ENCODE data around the gene SAMD4A. TPM values are rescaled to one million over a fixed set of nuclear protein-coding genes. Genes with fewer than 3 reads are reported as not detected.

The SAMD4A gene
- total RNA-seq, 1 experiment from 2014 or later: 9.2 TPM

DNA sequence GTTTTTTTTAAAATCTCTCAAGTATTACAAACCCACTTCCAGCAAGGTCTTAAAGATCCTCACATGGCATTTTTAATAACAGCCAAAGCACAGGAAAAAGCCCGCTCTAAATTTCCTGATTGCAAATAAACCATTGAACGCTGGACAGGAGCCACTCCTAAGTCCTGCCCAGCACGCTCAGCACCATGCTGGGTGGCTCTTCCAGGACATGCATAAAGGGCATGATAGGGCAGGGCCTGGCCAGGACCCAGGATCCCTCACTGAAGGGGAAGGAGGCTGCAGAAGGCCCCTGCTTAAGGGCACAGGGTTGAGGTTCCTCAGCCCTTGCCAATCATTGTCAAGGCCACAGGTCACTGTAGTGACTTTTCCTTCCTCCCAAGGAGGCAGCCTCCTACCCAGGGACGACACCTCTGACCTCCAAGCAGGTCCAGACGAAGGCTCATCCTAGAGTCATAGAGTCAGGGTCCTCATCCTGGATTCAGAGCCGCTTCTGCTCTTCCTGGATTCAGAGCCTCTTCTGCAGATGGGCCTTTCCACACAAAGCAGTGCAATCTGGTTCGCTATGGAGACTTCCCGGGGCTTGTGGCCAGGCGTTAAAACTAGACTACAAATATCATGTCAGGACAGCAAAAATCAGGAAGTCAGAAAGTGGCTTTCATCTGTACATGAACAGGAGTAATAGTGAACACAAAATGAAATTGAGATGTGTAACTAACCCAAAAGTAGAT, 211.9 kb downstream of the SAMD4A start:
- no peak for DNase-seq (ENCODE audit: low read depth)

DNA sequence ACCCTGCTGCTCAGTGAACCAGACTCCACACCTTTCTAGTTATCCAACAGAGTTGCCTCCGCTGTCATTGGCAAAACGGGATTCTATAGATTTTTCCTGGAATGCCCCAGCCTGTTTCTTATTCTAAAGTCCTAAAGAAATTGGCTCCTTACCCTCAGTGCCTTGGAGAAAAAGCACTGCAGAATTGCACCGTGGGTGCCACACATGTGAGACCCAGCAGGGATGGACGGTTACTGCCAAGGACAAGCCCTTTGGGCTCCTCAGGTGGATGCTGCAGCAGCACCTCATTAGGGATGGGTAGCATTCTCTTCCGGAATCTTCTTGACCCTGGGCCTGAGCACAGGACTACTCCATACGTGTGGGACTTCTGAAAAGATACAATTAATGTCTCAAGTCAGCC, 214.2 kb downstream of the SAMD4A start:
- no peak for DNase-seq (ENCODE audit: low read depth)

DNA sequence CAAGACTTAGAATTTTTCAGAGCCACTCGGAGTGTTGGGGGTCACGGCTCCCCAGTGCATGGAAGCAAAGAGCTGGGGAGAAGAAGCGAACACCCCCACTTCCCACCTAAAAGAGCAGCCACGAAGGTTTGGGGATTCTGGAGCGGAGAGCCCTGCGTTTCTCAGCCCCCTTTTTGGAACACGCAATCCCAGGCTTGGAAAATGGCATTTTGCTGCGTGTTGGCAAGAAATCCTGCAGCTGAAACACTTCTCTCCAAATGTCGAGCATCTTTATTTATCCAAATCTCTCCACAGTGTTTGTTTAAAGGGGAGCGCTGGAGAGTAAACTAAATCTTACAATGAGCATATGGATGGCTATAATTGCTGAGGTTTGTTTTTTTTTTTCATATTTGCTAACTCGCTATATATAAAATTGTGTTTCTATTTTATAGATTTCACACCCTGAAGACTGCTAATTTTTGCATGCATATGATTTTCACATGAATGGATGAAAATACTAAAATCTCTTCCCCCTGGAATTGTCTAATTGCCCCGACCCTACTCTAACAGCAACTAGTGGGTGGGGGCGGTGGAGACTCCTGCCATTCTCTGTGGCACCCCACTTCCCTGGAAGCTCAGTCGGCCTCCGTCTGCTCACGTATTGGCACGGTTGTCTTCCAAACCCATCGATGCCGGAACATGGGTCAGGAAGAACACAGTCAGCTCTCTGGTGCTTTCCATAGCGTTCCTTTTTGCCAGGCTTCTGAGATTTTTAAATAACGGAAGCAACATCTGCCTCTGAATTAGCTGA, 215.2 kb downstream of the SAMD4A start:
- no peak for DNase-seq (ENCODE audit: low read depth)

DNA sequence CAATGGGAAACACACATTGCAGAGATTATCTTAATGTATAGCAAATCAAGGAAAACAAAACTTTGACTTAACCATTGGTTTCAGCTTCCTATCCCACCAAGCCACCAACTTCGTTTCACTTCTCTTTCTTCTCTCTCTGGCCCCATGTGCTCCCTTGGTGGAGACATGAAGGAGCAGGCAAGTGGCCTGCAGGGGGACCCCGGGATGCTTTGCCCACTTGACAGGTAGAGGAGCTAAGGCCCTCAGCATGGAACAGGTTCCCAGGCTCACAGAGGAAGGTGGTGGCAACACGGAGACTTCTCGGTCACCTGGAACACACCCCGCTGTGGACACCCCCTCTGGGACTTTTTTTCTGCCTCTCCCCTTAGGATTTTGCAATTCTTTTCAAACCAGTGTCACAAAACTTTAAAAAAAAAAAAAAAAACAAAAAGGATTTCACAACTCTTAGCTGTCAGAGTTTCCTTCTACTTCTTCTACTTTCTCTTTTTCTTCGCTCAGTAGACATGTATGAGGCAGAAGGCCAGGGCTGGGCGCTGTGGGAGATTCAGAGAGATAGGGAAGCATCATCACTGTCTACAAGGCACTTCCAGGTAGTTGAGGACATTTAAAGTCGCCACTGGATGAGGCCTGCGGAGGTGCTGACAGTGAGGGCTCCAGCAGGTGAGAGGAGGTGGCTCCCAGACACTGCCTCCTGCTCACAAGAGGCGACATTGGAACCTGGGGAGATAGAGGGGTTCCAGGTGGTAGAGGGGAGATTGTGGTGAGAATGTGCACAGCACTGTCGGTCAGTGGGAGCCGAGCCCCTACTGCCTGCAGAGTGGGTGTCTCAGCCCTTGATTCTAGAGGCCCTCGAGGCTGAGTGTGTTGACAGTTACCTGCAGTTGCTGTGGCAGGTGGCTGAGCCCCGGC, 216.1 kb downstream of the SAMD4A start:
- no peak for DNase-seq (ENCODE audit: low read depth)

DNA sequence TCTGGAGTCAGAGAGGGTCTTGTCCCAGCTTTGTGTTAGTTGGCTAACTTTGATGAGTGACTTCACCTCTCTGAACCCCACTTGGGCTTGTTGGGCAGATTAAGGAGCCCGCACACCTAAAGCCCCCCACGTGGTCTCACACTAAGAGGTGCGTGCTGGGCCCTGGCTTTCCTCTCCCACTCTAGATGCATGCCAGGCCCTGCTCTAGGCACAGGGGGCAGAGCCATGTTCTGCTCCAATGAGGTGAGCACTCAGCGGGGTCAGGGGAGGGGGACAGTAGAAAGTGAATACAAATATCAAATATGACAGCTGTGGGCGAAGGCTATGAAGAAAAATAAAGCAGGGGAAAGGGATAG, 216.7 kb downstream of the SAMD4A start:
- no peak for DNase-seq (ENCODE audit: low read depth)

DNA sequence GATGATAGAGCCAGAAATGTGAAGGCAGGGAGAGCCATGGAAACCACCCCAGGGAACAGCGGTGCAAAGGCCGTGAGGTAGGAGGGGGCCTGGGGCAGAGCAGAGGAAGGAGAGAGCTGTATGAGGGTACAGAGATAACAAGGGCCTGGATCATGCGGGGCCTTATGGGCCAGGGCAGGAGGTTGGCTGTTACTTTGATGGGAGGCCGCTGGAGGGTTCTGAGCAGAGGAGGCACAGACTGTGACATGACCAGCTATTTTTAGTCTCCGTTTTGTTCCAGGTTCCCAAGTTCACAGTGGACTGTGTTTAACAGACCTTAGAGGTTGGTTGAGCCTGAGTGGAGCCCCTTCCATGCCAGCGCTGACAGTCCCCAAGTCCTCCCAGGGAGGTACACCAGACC, 217.1 kb downstream of the SAMD4A start:
- DNase-seq (ENCODE audit: low read depth): no peak

DNA sequence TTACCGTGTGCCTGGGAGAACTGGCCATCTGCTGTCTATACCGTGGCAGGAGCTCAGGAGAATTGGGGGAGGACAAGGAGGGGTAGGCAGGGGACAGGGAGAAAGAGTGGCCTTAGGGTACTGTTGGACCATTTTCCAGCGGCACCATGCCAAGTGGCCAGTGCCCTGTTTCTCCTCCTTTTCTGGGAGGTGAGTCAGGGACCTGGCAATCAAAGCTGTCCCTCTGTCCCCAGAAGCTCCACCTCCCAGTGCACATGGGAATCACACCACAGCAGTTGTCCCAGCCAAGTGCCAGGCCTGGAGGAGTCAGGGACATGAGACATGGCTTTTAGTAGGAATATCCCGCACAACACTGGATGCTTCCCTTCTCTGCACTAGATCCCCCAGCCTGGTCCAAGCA, 217.7 kb downstream of the SAMD4A start:
- DNase-seq (ENCODE audit: low read depth): no peak

DNA sequence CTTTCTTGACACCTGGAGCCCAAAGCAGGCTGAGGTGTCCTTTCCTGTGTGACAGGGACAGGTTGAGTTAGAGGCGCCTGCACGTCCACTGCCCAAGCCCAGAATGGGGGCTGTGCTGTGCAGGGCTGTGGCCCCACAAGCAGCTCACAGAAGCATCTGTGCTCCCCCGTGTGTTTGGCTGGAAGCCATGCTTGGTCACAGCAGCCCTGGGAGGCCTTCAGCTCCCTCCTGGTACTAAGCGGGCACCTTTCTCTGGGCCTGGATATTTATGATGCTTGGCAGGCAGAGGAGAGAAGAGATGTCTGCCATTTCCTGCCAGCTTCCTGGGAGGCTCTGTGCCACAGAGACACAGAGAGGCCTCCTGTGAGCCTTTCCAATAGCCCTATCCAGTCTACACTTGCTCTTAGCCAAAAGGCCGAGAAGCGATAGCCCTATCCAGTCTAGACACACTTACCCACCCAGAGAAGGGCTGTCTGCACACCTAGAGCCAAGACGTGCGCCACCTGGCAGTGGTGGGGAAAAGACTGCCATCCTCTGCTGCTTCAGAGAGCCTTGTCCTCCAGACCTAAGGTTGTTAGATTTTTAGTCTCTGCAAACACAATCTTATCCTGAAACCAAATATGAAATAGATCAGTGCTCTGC, 218.3 kb downstream of the SAMD4A start:
- no peak for DNase-seq (ENCODE audit: low read depth)

DNA sequence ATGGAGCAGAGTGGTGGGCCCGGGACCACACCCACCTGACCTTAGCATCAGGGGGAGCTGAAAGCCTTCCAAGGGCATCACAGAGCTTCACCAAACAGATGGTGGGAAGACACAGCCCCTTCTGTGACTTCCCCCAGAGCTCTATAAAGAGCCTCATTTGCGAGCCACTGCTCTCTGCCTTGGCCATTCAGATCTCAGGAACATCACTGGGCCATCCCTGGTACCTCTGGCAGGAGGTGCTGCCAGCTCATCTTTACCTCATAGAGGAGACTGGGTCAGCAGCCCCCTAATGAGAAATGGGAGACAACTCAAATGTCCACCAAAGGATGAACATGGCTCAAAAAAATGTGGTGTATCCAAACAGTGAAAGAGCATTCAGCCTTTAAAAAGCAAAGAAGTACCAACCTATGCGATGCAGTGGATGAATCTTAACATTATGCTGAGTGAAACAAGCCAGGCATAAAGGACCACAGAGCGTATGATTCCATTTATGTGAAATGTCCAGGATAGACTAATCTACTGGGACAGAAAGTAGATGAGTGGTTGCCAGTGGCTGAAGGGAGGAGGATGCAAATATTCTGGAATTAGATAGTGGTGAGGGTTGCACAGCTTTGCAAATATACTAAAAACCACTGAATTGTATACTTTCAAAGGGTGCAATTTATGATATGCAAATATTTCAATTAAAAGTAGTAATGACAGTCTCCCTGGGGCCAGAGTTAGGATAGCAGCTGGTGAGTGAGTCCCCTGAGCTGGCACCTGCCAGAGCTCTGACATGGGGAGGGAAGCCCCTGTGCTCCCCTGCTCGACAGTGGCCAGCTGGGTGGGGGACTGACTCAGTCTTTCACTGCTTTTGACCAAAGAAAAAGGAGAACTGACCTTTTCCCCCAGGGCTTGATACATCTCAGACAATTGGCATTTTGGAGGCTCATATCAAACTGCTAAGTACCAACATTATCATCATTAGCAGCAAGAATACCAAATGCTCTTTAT, 219.1 kb downstream of the SAMD4A start:
- DNase-seq (ENCODE audit: low read depth): no peak

DNA sequence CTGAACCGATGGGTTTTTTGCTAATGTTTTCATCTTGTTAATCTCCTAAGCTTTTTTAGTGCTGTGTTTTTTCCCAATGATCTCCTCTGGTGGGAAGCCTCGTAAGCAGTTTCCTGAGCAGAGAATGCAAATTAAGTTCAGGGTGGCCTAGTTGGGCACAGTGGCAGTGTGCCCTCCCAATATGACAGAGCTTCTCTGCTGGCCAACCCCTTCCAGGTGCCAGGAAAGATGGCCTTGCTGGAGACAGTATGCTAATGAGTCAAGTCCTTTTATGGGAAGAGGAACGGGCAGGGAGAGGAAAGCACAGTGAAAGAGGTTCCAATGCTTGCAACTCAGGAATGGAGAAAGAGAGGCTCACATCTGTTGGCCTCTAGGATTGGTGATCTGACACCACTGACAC, 219.9 kb downstream of the SAMD4A start:
- no peak for DNase-seq (ENCODE audit: low read depth)

DNA sequence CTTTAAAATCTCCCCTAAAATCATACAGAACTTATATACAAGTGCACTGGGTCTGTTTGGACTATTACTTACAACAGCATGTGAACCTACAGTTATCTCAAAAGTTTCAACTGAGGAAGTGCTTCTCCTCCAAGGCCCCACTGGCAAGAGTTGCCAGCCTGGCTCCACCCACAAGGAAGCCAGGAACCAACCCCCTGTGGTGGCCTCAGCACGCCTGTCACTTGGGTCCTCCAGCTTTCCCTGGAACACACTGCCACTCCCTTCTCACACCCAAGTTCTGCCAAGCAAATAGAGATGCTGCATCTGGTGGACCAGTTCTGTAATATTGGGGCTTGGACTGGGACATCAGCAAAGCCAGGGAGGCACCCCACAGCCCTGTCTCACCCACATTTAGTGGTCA, 220.3 kb downstream of the SAMD4A start:
- DNase-seq (ENCODE audit: low read depth): no peak

DNA sequence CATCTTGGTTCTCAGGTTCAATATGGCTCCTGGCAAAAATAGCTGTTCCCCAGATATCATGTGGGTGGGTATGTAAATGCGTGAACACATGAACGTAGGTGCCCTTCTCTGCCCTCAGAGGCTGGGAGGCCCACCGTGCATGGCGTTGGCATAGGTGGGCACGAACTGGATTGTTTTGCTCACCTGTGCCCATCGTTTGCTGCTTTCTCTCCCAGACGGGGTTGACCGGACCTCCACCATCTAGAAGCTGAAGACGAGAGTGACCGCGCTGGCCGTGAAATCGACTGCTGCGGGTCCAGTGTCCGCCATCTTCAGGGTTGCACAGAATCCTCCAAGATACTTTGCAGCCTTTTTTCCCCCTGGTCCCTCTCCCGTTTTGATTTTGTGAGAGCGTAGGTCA, 221.8 kb downstream of the SAMD4A start:
- no peak for DNase-seq (ENCODE audit: low read depth)

DNA sequence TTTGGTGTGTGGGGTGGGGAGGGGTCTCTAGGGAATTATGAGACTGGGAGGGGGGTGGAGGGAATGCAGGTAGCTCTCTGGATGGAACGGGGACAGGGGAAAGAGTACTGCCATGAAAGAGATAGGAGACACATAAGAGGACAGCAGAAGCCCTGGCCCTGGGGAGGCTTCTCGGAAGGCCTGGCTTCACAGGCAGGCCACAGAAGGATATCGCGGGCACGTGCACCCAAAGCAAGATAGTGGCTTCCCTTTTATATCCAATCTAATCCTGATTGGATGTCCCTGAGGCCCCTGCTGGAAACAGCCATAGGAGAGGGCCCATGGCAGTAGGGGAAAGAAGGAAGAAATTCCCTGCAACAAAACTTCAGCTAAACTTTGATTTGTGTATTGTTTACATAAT, 222.2 kb downstream of the SAMD4A start:
- DNase-seq (ENCODE audit: low read depth): no peak

DNA sequence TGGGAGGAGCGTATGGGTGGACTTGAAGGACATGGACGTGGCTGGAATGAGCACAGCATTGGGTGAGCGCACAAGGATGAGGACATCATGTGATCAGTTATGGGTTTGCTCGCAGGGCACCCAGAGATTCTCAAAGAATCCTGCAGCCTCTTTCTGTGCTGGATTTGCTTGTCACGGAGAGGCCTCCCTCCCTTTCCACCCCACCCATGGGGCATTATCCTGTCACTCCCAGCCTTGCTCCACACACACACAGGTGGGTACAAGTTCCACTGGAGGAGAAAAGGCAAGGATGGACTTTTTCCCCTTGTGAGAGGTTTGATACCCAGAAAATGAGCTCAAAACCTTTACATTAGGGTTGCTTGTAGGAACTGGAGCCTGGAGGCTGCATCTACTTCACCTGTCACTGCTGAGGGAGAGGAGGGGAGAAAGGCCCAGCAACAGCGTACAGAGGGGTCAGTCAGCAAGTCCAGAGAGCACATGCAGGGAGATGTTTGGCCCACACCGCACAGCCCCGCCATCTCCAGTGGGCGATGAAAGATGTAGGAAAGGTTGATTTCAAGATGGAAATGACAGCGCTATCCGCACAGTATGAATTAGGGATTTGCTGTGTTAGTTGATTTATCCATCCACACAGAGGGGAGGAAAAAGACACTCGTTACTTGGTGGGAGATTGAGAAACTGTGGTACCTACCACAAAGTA, 223.0 kb downstream of the SAMD4A start:
- no peak for DNase-seq (ENCODE audit: low read depth)

DNA sequence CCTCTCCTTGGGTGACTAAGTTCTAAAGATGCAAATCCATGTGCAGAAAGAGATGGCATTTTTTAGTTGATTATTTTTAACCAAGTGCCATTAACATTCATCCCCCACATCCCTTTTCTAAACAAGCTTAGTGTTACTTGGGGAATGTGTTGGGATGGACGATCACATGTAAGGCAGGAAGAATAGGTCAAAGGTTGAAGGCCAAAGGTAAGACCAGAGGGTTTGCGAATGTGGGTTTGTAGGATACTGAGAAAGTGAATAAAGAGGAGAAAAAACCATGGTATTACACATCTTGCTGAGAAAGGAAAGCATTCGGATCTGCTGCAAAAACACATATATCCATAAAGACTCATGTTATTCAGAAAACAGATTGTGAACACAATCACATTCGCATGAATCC, 224.1 kb downstream of the SAMD4A start:
- no peak for DNase-seq (ENCODE audit: low read depth)

DNA sequence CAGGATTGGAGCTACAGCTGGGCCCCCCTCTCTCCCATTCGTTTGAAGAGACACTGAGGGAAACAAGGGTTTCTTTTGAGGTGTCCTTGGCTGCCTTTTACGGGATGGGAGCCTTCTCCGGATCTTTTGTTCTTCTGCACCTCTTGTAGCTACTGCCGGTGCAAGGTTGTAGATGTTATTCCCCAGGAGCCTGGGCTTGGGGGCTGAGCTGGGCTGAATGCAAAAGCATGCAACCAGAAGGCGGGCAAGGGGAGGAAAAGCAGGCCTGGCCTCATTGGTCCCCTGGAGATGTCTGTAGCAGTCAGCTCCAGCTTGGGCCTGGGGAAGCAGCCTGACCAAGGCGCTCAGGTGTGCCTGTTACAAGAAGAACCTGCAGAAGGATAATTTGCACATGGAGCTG, 225.4 kb downstream of the SAMD4A start:
- no peak for DNase-seq (ENCODE audit: low read depth)

DNA sequence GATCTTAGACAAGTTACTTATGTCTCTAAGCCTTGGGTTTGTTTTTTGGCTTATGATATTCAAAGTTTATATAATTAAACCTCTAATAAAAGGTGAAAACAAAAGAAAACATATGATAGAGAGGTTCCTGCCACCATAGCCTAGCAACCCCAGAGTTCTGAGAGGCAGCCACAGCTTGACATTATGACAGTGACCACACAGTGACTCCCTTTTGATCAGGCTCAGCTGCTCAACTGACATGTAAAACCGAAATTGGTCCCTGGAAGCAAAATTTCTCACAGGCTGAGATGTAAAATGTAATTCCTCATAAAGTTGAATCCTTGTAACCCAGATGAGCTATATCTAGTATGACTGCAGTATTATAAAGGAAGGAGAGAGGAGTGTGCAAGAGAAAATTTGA, 227.2 kb downstream of the SAMD4A start:
- DNase-seq (ENCODE audit: low read depth): no peak

DNA sequence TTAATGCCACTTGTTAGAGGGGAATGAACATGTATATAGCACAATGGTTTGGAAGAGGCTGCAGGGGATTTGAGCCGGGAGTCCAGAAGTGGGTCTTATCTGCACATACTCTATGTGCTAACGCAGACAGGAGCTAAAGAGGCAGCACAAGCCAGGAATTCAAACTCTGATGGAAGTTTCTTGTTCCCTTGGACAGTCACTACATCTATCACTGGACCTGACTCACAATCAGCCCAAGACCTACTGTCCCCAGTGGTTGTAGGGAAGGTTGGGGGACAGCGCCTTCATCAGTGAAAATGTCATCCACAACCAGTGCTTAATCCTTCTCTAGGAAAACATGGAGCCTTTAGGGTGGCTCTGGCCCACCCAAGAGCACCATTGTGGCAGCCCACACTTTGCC, 227.9 kb downstream of the SAMD4A start:
- DNase-seq (ENCODE audit: low read depth): no peak

DNA sequence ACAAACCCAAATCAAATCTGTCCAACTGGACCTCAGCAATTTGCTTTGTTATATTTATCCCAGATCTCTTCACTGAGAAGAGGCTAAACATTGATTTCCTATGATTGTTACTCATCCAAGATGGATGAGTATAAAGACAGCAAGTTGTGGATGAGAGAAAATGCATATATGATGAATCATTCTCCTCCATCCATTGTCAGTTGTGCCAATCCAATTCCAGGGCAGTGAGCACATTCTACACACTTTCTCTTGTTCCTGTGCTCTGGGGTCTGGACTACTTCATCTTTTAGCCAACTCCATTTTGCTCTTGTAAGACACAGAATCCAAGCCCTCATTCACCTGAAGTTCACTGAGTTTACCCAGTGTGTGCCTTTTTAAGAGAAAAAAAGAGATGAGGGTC, 230.0 kb downstream of the SAMD4A start:
- DNase-seq (ENCODE audit: low read depth): peak; percentile 60

DNA sequence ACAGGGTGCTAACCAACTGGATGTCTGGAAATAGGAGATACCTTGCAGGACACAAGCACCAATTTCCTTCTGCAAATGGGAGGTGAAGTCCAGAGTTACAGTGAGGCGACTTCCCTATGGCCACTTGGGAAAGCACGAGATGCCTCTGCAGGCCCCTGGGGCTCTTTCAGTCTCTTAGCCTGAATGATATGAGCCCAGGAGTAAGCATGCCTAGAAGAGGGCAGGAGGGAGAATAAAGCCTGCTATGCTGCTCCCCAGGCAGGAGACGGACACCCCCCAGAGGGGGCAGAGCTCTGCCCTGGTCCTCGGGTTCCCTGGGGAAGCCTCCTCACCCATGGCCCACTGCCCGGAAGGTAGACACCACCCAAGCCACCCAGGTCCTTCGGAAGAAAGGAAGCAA, 230.6 kb downstream of the SAMD4A start:
- no peak for DNase-seq (ENCODE audit: low read depth)

Data from LHCN-M2 (cell line).